ENCODE results near the gene PIP4K2C.

Gene PIP4K2C

DNA sequence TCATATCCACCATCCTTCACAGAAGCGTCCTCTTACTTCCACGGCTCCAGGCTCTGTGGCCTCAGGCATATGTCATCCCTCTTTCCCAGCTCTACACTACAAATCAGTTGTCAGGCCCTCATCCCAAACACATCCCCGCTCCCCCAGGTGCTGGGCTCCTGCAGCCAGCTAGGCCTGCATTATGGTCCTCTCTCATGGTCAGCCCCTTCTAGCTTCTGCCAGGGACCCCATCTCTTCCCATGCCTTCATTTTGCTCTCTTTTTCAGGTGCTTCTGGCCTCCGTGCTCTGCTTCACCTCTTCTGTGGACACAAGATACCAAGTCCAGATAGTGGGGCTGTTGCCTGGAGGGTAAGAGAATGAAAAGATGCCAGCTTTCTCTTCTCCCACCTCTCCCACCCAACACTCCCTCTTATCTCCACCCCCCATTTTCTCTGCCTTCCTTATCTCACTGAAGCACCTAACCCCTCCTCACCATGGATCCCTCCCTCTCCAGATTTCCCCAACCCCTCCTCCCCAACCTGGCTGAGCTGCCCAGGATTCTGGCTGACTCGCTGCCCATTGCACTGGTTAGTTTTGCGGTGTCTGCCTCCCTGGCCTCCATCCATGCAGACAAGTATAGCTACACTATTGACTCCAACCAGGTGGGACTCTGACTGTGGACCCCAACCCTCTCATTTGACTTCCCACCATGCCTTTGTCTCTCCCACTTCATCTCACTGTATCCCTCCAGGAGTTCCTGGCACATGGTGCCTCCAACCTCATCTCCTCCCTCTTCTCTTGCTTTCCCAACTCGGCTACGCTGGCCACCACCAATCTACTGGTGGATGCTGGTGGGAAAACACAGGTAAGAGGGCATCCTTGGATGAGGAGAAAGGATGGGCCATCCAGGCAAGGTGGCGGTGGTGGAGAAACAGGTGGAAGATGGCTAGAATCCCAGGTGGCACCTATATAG is 31.6 kb downstream of the PIP4K2C start:
- FAIRE-seq (no peak), DNase-seq (ENCODE audit: insufficient read length, low spot score) (no peak)
- no peak for TF ChIP-seq POLR2A (IDR thresholded peaks at IDR 0.05; ENCODE audit: low read depth, low read length)

DNA sequence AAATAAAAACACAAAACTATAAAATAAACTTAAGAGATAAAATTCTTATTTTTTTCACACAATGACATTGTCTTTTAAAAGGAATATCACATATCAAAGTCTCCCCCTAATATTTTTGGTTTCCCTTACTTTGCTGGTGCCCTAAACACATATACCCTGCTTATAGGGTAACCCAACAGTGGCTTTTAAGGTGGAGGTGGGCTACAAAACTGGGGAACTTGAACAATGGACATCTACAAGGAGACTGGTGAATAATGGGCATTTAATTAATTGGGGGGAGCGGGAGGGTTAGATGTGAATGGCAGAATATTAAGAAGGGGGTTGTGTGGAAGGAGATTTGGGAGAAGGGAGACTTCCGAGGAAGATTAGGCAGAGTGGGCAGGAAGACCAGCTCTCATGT is 32.4 kb downstream of the PIP4K2C start:
- no peak for DNase-seq (ENCODE audit: insufficient read length, low spot score)
- TF ChIP-seq POLR2A (IDR thresholded peaks at IDR 0.05; ENCODE audit: low read depth, low read length) = no peak
- FAIRE-seq = no peak

DNA sequence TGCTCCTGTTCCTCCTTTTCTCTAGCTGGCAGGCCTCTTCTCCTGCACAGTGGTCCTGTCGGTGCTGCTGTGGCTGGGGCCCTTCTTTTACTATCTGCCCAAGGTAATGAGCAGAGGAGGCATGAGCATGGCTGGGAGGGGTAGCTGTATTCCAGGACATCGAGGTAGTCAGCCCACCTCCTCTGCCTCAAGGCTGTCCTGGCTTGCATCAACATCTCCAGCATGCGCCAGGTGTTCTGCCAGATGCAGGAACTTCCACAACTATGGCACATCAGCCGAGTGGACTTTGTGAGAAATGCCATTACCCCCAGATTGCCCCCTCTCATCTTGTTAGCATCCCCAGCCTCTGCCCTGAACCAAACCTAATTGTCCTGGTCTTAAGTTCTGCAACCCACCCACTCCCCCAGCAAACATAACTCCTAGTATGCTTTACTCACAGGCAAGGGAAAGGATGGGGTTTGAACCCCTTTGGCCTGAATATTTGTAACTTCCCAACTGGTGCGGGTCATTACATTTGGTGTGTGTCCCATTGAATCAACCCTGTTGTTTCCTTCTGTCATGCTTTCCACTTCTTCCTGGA is 32.9 kb downstream of the PIP4K2C start:
- DNase-seq (ENCODE audit: insufficient read length, low spot score) = no peak
- FAIRE-seq = no peak

DNA sequence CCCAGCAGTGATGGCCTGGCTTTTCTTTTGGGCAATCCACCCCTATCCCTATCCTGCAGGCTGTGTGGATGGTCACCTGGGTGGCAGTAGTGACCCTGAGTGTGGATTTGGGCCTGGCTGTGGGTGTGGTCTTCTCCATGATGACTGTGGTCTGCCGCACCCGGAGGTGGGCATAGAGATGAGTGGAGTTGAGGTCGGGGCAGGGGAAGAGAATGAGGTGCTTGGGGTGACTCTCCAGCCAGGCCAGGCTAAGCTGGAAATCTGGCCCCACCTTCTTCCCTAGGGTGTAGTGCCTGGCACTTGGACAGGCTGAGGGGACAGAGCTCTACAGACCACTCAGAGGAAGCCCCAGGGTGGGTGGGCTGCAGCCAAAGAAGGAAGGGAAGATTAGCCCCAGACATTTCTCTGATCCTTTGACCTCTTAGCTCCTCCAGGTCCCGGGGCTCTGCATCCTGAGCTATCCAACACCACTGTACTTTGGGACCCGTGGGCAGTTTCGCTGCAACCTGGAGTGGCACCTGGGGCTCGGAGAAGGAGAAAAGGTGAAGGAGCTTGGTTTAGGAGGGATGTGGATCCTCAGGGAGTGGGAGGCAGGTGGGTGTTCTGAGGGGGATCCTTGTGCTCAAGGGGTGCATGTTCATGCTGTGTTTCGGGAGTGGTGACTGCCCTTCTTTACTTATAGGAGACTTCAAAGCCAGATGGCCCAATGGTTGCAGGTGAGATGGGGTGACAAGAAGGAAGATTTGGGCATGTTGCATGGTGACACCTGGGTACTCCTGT is 33.6 kb downstream of the PIP4K2C start:
- DNase-seq (ENCODE audit: insufficient read length, low spot score) (no peak), FAIRE-seq (no peak)
- no peak for TF ChIP-seq POLR2A (IDR thresholded peaks at IDR 0.05; ENCODE audit: low read depth, low read length)

More for the DNA sequence above, 32.9 kb downstream of the PIP4K2C start:
- no peak for TF ChIP-seq POLR2A (IDR thresholded peaks at IDR 0.05; ENCODE audit: low read depth, low read length)

DNA sequence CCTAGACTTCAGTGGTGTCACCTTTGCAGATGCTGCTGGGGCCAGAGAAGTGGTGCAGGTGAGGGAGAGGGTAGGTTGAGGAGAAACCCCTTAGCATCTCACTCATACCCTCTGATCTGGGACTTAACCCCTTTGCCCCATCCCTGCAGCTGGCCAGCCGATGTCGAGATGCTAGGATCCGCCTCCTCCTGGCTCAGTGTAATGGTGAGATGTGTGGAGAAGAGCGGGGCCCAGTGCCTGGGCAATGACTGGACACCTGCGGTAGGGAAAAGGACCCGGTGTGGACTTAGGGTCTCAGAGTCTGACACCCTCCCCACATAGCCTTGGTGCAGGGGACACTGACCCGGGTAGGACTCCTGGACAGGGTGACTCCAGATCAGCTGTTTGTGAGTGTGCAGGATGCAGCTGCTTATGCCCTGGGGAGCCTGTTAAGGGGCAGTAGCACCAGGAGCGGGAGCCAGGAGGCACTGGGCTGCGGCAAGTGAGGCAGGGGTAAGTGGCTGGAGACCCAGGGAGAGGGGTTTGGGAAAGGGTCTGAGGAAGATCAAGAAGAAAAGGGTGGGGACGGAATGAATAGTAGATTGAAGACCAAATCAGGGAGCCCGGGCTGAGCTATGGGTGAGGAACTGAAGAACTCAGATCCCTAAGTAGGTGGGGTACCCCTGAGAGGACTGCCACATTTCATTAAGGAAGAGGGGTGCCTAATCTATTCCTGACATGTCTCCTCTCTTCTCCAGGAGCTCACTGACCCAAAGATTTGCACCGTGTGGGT is 34.5 kb downstream of the PIP4K2C start:
- DNase-seq (ENCODE audit: insufficient read length, low spot score) (no peak), FAIRE-seq (no peak)
- TF ChIP-seq POLR2A (IDR thresholded peaks at IDR 0.05; ENCODE audit: low read depth, low read length) = no peak

DNA sequence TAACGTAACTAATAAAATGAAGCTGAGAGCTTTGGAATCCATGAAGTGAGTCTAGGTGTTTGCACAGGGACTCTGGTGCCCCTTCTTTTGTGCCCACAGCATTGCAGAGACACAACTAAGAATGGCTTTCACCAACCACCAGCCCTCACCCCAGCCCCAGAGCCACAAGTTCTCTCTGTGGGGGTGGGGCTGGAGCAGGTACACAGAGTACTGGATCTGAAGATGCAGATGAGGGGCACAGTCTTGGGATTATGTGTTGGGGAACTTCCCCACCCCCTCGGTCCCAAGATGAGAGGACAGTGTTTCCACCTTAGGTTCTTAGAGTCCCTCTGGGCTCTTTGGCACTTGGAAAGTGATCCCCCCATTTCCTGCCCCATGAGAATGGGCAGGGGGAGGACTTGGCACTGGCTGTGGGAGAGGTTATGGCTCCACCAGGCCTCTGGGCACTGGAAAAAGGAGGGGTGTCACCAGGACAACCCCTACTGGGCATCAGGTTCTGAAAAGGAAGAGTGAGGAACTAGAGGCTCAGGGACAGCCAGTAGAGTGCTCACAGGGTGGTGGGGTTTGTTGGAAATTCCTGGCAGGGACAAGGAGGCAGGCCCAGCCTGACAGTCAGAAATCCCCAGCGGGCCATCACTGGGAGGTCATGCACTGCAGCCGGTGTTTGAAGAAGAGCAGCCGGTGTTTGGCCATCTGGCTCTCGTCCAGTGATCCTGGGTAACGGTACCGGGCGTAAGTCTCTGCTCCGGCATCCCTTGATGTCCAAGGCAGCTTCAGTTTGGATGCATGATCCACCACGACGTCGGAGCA is 35.3 kb downstream of the PIP4K2C start:
- no peak for FAIRE-seq
- no peak for TF ChIP-seq POLR2A (IDR thresholded peaks at IDR 0.05; ENCODE audit: low read depth, low read length)

DNA sequence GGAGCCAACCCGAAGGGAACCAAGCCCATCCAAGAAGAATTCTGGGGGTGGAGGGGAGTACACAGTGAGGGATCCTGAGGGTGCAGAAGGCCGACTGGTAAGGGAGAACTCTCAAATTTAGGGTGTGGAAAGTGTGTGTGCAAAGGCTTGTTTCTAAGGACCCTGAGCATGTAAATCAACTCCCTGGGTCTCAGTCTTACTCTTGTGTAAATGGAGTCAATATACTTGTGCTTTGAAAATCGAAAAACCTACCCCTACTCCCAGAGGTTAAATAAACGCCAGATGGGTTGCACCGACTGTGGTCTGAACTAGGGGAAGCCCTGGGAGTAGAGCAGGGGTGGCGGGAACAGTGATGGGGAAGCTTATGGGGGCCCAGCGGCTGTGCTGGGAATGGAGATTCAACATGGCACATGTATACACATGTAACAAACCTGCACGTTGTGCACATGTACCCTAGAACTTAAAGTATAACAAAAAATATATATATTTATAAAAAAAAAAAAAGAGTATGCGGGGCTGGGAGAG is 36.0 kb downstream of the PIP4K2C start:
- no peak for TF ChIP-seq POLR2A (IDR thresholded peaks at IDR 0.05; ENCODE audit: low read depth, low read length)
- no peak for DNase-seq (ENCODE audit: insufficient read length, low spot score)
- FAIRE-seq = no peak

More for the DNA sequence above, 35.3 kb downstream of the PIP4K2C start:
- DNase-seq (ENCODE audit: insufficient read length, low spot score) = no peak

DNA sequence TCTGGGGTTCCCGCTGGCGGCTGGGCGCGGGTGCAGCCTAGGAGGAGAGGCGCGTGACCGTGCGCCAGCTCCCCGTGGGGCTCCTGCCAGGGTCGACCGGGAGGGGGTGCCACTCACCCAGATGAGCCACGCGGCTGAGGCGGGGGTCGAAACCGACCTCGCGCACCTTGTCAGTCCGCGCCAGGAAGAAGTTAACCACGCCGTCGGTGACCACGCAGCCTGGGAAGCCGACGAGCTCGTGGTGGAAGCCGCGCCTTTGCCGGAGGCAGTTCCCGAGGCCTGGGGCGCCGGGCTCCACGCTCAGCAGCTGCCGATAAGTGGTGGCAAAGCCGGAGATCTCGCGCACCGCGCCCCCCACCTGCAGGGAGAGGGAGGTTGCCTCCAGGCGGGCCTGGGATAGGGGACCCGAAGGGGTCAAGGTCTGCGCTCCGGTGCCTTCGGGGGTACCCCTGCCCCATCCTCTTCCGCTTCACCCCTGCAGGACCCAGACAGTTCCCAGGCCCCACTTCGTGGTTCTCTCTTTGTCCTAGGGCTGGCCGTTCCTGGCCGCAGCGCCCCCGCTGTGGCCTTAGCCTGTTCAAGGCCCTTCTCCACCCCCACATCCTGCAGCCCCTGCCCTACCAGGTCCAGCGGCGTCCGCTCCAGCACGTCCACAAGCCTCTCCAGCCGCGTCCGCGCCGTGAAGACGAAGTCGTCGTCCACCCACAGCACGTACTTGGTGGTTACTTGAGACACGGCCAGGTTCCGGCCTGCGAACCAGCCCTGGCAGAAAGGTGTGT is 36.7 kb downstream of the PIP4K2C start:
- TF ChIP-seq POLR2A (IDR thresholded peaks at IDR 0.05; ENCODE audit: low read depth, low read length) = no peak
- no peak for FAIRE-seq
- DNase-seq (ENCODE audit: insufficient read length, low spot score) = no peak

DNA sequence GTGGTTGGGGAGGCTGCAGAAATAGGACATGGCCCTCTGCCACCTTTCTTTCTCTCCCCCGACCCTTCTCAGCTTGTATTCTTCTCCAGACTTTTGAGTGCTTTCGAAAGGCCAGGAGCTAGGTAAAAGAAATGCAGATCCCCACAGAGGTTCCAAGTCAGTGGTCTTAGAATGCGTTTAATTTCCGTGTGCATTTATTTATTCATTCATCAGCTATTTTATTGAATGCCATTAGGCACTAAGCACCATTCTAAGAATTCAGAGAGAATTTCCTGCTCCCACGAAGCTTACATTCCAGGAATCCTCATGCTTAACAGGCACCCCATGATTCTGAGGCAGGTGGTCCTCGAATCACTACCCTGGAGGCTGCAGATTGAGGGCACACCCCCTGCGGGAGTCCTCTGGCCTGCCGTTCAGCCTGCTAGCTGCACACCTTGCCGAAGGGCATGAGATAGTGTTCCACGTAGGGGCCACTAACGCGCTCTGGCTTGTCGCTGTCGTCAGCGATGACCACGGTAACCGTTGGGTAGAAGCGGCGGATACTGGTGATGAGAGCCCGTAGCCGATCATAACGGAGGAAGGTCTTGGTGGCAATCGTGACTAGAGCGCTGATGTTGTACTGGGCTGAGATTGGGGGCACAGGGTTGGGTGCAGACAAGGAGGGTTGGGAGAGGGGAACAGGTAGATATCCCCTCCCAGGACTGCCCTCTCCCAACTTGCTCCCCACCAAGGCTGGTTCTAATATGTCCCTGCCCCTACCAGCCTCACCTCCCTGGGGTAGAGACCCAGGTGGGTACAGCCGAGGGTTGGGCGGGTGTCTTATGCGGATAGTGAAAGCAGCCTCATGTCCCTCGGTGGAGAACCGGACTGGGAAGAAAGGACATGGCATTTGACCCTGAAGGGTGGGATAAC is 37.5 kb downstream of the PIP4K2C start:
- no peak for TF ChIP-seq POLR2A (IDR thresholded peaks at IDR 0.05; ENCODE audit: low read depth, low read length)
- DNase-seq (ENCODE audit: insufficient read length, low spot score) (no peak), FAIRE-seq (no peak)

DNA sequence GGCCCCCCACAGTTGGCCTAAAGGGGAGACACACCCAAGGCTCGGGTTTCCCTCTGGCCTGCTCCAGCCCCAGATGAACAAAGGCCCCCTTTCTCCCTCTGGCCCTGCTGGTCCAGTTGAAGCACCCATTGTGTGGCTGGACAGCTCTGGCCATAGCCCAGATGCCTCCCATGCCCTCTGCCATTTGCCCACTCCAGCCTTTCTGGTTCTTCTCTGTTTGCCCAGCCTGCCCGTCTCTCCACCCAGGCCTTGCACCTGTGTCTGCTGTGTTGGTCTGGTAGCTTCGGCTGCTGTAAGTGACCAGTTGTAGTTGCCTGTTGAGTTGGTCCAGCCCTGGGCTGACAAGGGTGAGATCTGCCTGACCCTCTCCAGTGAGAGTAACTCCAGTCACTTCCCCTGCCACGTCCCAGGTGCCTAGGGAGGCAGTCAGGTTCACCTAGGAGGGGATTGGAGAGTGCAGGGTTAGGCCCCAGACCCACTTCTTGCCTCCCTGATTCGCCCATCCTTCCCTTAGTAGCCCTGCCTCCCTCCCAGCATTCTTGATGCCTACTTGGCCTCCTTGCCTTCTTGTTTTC is 39.0 kb downstream of the PIP4K2C start:
- no peak for TF ChIP-seq POLR2A (IDR thresholded peaks at IDR 0.05; ENCODE audit: low read depth, low read length)
- FAIRE-seq (no peak), DNase-seq (ENCODE audit: insufficient read length, low spot score) (peak; percentile 0)
